HG03064 (cell line): ENCODE results near the gene RAD51.

Source experiments
- ATAC-seq: cut with Tn5 transposase; IDR thresholded peaks from one replicate; pipeline ENCODE4 v1.9.1; 2021; ENCODE audit warnings: low read depth; ENCODE audit not compliant: unreplicated experiment

RAD51 gene

DNA sequence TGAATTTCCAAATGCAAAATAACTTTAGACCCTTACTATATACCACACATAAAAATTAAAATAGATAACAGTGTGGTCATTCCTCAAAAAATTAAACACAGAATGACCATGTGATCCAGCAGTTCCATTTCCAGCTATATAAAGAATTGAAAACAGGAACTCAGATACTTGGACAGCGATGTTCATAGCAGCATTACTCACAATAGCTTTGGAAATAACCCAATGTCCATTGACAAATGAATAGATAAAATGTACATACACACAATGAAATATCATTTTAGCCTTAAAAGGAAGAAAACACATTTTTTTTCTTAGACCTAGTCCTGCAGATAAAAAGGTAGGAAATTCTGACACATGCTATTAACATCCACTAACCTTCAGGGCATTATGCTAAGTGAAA lies 26.7 kb downstream of the RAD51 start:
- ATAC-seq: no peak

DNA sequence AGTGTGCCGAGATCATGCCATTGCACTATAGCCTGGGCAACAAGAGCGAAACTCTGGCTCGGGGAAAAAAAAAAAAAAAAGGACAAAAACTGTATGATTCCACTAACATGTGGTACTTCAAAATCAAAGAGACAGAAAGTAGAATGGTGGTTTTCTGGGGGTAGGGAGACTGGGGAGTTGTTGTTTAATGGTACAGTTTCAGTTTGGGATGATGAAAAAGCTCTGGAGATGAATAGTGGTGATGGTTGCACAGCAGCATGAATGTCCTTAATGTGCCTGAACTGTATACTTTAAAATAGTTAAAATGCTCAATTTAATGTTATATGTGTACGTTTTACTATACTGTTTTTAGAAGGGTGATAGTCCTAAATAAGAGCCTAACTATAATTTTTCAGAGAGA lies 27.4 kb downstream of the RAD51 start:
- no peak for ATAC-seq

DNA sequence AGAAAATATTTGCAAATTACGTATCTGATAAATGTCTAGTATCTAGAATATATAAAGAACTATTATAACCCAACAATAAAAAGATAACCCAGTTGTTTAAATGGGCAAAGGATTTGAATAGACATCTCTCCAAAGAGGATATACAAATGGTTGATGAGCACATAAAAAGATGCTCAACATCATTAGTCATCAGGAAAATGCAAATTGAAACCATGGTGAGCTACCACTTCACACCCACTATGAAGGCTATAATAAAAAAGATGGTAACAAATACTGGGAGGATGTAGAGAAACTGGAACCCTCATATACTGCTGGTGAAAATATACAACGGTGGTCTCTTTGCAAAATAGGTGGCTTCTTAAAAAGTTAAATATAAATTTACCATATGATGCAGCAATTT lies 28.0 kb downstream of the RAD51 start:
- ATAC-seq: no peak

GRCh38 chr15:40723919-40724318 lies 28.9 kb downstream of the RAD51 start:
- ATAC-seq: no peak

- ATAC-seq: no peak
These were observed 36.1 kb downstream of the RAD51 start for GRCh38 chr15:40731034-40731433.

DNA sequence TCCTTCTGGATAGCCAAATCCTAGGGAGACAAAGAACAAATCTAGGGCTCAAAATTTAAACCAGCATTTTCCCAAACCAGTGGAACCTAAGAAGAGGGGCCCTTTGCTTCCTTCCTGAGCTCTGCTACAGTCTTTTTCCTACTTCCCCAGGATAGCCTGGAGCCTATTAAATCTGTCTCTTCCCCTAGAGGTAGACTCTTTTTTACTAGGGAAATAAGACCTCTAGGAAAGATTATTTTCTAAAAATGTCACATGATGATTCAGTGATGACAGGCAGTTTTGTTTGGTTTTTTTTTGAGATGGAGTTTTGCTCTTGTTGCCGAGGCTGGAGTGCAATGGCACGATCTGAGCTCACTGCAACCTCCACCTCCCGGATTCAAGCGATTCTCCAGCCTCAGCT lies 41.6 kb downstream of the RAD51 start:
- no peak for ATAC-seq

- no peak for ATAC-seq
These were observed 42.1 kb downstream of the RAD51 start for GRCh38 chr15:40737048-40737447.

DNA sequence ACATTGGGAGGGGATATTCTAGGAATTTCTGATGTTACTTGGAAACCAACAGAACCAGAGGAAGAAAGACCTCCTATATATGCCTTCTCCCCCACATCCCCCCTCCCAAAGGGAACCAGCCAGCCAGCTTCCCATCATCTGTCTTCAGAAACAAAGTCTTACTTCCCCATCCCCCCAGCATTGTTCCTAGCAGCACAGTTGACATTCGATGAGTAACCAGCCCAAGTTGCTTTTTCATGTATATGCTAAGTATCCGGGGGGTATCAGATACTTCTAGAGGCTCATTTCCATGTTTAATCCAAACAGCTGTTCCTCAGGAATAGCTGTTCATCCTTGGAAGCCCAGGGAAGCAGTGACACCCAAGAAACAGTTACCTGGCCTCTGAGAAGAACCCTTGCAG lies 44.1 kb downstream of the RAD51 start:
- no peak for ATAC-seq

DNA sequence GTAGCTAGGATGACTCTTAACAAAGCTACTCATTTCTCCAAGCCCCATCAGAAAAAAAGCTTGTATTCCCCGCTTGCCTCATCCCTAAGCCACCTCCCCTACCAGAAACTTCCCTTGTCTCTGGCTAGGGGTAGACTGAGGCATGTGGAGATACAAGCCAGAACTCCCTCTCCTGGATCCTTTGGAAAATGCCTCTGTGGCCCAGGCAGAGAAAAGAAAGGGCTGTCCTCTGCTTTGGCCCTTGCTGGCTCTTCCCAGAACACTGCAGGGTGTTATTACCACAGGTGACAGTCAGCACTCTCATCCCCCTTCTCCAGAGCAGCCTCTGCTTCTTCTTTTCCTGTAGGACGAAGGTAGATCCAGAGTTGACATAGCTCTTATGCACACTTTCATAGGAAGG lies 44.9 kb downstream of the RAD51 start:
- ATAC-seq: no peak

DNA sequence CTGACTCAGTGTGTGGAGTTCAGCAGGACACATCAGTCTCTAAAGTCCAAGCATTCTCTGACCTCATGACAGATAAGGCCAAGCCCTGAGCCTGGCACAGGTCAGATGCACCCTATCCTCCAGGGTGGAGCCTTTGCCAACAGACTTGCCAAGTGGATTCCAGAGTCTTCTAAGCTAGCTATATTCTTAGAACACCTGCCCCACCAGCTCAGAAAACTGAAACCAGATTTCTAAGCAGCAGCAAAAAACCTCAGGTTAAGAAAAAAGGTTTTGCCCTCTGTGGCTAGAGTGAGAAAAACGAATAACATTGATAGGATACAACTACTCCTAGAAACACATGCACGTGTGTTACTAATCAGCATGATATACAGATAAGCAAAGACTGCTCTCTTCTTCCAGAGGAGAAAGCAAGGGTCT lies 48.5 kb downstream of the RAD51 start:
- no peak for ATAC-seq

GRCh38 chr15:40743921-40744814 lies 49.2 kb downstream of the RAD51 start:
- no peak for ATAC-seq

DNA sequence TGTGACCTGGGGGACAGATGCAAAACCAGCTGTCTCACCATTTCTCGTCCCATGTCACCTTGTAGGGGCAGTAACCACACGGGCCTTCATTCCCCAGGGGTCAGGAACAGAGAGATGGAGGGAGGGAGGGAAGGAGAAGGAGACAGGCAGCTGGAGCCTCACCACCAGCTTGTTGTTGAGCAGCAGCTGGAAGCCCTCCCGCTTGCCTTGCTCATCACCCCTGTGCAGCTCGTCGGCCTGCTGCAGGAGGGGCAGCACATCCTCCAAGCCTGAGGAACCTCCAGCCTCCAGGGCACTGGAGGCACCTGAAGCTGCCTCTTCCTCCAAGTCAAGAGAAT lies 49.8 kb downstream of the RAD51 start:
- no peak for ATAC-seq

DNA sequence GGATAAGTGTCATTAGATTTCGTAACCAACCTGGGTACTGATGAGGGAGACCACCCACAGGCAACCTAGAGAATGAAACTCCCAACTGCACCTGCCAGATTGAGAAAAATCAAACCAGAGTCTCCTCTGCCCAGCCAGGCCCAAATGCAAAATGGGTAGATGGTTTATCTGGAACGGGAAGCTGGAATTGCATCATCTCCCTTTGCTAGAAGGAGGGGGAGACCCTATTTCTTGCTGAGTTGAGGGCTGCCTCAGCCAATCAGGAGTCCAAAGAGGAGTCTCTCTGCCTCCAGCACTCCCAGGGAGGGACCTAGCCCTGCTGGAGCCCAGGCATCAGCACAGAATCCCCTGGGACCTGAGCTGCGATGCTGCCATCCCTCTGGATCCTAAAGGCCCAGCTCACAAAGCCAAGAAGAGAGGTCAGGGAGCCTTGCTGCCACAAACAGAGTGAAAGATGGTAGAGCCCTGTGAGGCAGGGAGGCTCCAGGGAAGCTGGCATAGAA lies 52.0 kb downstream of the RAD51 start:
- ATAC-seq: no peak

GRCh38 chr15:40747685-40748631 lies 53.0 kb downstream of the RAD51 start:
- ATAC-seq: no peak

DNA sequence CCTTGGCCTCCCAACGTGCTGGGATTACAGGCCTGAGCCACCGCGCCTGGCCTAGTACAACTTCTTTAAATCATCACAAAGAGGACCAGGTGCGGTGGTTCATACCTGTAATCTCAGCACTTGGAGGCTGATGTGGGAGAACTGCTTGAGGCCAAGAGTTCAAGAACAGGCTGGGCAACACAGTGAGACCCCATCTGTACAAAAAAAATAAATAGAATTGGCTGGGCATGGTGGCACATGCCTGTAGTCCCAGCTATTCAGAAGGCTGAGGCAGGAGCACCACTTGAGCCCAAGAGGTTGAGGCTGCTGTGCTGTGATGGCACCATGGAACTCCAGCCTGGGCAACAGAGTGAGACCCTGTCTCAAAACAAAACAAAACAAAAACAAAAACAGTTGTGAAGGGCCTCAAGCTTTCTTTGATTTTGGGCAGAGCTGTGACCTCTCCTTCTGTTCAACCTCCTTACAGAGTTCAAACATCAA lies 54.2 kb downstream of the RAD51 start:
- no peak for ATAC-seq

DNA sequence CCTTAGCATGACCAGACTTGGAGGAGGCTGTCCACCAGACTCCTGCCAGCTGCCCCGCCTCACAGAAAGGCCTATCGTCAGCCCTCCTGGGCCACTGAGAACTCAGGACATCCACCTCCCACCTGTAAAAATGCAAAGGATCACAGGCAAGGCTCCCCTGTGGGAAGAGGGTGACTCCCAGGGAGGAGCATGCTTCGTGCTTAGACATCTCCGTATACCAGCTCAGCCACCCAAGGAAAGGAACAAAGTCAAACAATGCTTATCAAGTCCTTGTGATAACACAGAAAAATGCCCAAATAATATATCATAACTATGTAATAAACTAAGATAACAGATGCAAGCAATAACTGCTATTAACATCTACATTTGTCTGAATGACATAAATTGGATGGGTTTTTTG lies 55.9 kb downstream of the RAD51 start:
- ATAC-seq: no peak

GRCh38 chr15:40751745-40752144 lies 56.8 kb downstream of the RAD51 start:
- ATAC-seq: no peak

GRCh38 chr15:40754574-40754882 lies 59.6 kb downstream of the RAD51 start:
- no peak for ATAC-seq

GRCh38 chr15:40754883-40755811 lies 60.2 kb downstream of the RAD51 start, which contains the start of gene RMDN3:
Gene RMDN3 (minus strand): TSS chr15:40755254. CDS start chr15:40754783, 471 bp downstream.
- peak; percentile 70 for ATAC-seq

DNA sequence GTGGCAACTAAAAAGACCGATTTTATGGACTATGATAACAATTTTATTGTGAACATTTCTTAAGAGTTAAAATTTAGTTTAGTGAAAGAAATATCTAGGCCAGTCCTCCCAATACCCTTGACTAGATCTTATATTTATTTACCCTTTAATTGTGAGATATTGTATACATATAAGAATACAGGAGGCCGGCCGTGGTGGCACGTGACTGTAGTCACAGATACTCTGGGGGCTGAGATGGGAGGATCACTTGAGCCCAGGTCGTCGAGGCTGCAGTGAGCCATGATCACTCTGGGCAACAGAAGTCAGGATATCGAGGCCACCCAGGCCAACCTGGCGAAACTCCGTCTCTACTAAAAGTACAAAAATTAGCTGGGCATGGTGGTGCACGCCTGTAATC lies 60.8 kb downstream of the RAD51 start:
- no peak for ATAC-seq
